ENCODE measurements around the gene ENTPD3. TPM values are rescaled to one million over a fixed set of nuclear protein-coding genes. Genes with fewer than 3 reads are reported as not detected.
"Not testable (repeated sequence)": the region's sequence is repeated elsewhere in the genome, so short reads cannot be mapped to it uniquely, and the experiment has no call there.

Gene ENTPD3
- total RNA-seq, 1 experiment from 2014 or later = 4.0 TPM

GRCh38 chr3:40458473-40458872, 71.5 kb downstream of the ENTPD3 start:
- peak overlapping the region; percentile 86 for H3K4me3 Mint-ChIP-seq (ENCODE audit: low read depth, unreplicated experiment)
- no peaks in the 10 kb centered on the region for H3K27me3 Mint-ChIP-seq (ENCODE audit: unreplicated experiment)
- no peak for DNase-seq
- H3K36me3 Mint-ChIP-seq (ENCODE audit: insufficient read depth, unreplicated experiment) = peaks cover 77% of the 10 kb centered on the region
- peaks cover 15% of the 10 kb centered on the region for H3K4me1 Mint-ChIP-seq (ENCODE audit: low read depth, unreplicated experiment)
- CTCF ChIA-PET = interaction anchor here (0.6 kb wide), 1 partner anchor 54 kb away, joined by 3 read pairs; no protein-coding TSS in a partner anchor
- BruUV-seq (replicated peaks) = no TSS peak
- peak overlapping the region; percentile 78 for H3K27ac Mint-ChIP-seq (ENCODE audit: unreplicated experiment)
- H3K9me3 Mint-ChIP-seq (ENCODE audit: low read depth, unreplicated experiment) = no peaks in the 10 kb centered on the region
- no peak for TF ChIP-seq CTCF (IDR thresholded peaks at IDR 0.05; ENCODE audit: unreplicated experiment)
- intact Hi-C loops (cut with micrococcal nuclease; ENCODE audit: unreplicated experiment) = loop anchor here (2.0 kb wide), 1 partner anchor 128 kb away; no protein-coding TSS in a partner anchor

GRCh38 chr3:40460481-40460880, 73.5 kb downstream of the ENTPD3 start:
- peaks cover 88% of the 10 kb centered on the region for H3K36me3 Mint-ChIP-seq (ENCODE audit: insufficient read depth, unreplicated experiment)
- DNase-seq; H3K27me3 Mint-ChIP-seq (ENCODE audit: unreplicated experiment); CTCF ChIA-PET; H3K4me1 Mint-ChIP-seq (ENCODE audit: low read depth, unreplicated experiment); H3K9me3 Mint-ChIP-seq (ENCODE audit: low read depth, unreplicated experiment); intact Hi-C loops (cut with micrococcal nuclease; ENCODE audit: unreplicated experiment); H3K4me3 Mint-ChIP-seq (ENCODE audit: low read depth, unreplicated experiment); BruUV-seq (replicated peaks); H3K27ac Mint-ChIP-seq (ENCODE audit: unreplicated experiment): not testable (repeated sequence)

GRCh38 chr3:40461161-40461560, 74.2 kb downstream of the ENTPD3 start:
- CTCF ChIA-PET = interaction anchor here (1.1 kb wide), 1 partner anchor 45 kb away, joined by 3 read pairs; the partner anchor contains the start of gene ZNF620

GRCh38 chr3:40462838-40463237, 75.9 kb downstream of the ENTPD3 start:
- peaks cover 84% of the 10 kb centered on the region for H3K36me3 Mint-ChIP-seq (ENCODE audit: insufficient read depth, unreplicated experiment)
- DNase-seq; CTCF ChIA-PET; BruUV-seq (replicated peaks); H3K9me3 Mint-ChIP-seq (ENCODE audit: low read depth, unreplicated experiment); H3K27ac Mint-ChIP-seq (ENCODE audit: unreplicated experiment); H3K27me3 Mint-ChIP-seq (ENCODE audit: unreplicated experiment); H3K4me1 Mint-ChIP-seq (ENCODE audit: low read depth, unreplicated experiment); H3K4me3 Mint-ChIP-seq (ENCODE audit: low read depth, unreplicated experiment); intact Hi-C loops (cut with micrococcal nuclease; ENCODE audit: unreplicated experiment): not testable (repeated sequence)

More at GRCh38 chr3:40461161-40461560, 74.2 kb downstream of the ENTPD3 start:
- BruUV-seq (replicated peaks) = no TSS peak
- no peak for DNase-seq
- no peak overlapping the region for H3K27ac Mint-ChIP-seq (ENCODE audit: unreplicated experiment)
- no peaks in the 10 kb centered on the region for H3K9me3 Mint-ChIP-seq (ENCODE audit: low read depth, unreplicated experiment)
- peaks cover 91% of the 10 kb centered on the region for H3K36me3 Mint-ChIP-seq (ENCODE audit: insufficient read depth, unreplicated experiment)
- peaks cover under 1% of the 10 kb centered on the region for H3K4me1 Mint-ChIP-seq (ENCODE audit: low read depth, unreplicated experiment)
- no peak for TF ChIP-seq CTCF (IDR thresholded peaks at IDR 0.05; ENCODE audit: unreplicated experiment)
- intact Hi-C loops (cut with micrococcal nuclease; ENCODE audit: unreplicated experiment) = no loop called here
- H3K27me3 Mint-ChIP-seq (ENCODE audit: unreplicated experiment) = no peaks in the 10 kb centered on the region
- H3K4me3 Mint-ChIP-seq (ENCODE audit: low read depth, unreplicated experiment) = no peak overlapping the region

- Mint-ChIP-seq H3K9me3 (ENCODE audit: low read depth, unreplicated experiment) (no peaks in the 10 kb centered on the region), H3K36me3 (ENCODE audit: insufficient read depth, unreplicated experiment) (peaks cover 77% of the 10 kb centered on the region), H3K4me3 (ENCODE audit: low read depth, unreplicated experiment) (no peak overlapping the region), H3K27ac (ENCODE audit: unreplicated experiment) (no peak overlapping the region), H3K4me1 (ENCODE audit: low read depth, unreplicated experiment) (no peaks in the 10 kb centered on the region), H3K27me3 (ENCODE audit: unreplicated experiment) (no peaks in the 10 kb centered on the region)
- DNase-seq = no peak
- CTCF ChIA-PET = no interaction called here
- no TSS peak for BruUV-seq (replicated peaks)
- TF ChIP-seq CTCF (IDR thresholded peaks at IDR 0.05; ENCODE audit: unreplicated experiment) = no peak
- intact Hi-C loops (cut with micrococcal nuclease; ENCODE audit: unreplicated experiment) = no loop called here
These were observed 76.6 kb downstream of the ENTPD3 start for GRCh38 chr3:40463579-40463978.

Measured in Calu3 (cell line).